Right lobe of liver (tissue), 6 donors: ENCODE results near the gene GPC5. TPM values are rescaled to one million over a fixed set of nuclear protein-coding genes. Genes with fewer than 3 reads are reported as not detected.
"Not testable (repeated sequence)": the region's sequence is repeated elsewhere in the genome, so short reads cannot be mapped to it uniquely, and the experiment has no call there.

ENCODE experiments used
- ATAC-seq, 4 donors: fragments of 200-7000 bp; cut with Tn5 transposase; one replicate each; pipeline ENCODE4 v1.9.1; 2020; ENCODE audit warnings: mild to moderate bottlenecking in 4 of 4, moderate library complexity in 4 of 4
- DNase-seq, 3 donors: peaks; one replicate each; pipeline ENCODE4 v3.0.0-alpha.2; 2020
- H3K27ac ChIP-seq, 3 donors: fragments of 200-600 bp; one replicate each; pipeline ENCODE4 v1.8.0; 2022
- H3K27me3 ChIP-seq, 2 donors: fragments of 200-600 bp; one replicate each; pipeline ENCODE4 v1.8.0; 2022
- H3K36me3 ChIP-seq, 4 donors: fragments of 200-600 bp; sonication (generic) in 1 of 4; one replicate each; pipeline versions ENCODE4 v1.5.1 to v1.8.0; 2017 to 2022; ENCODE audit warnings: control low read depth in 1 of 4
- H3K4me1 ChIP-seq, 4 donors: fragments of 200-600 bp; sonication (generic) in 1 of 4; one replicate each; pipeline versions ENCODE4 v1.5.1 to v1.8.0; 2017 to 2022; ENCODE audit warnings: control low read depth in 1 of 4
- H3K4me3 ChIP-seq, 3 donors: fragments of 200-600 bp; one replicate each; pipeline ENCODE4 v1.8.0; 2022
- H3K9me3 ChIP-seq, 4 donors: fragments of 200-600 bp; sonication (generic) in 1 of 4; one replicate each; pipeline versions ENCODE4 v1.5.1 to v1.8.0; 2017 to 2022; ENCODE audit warnings: control low read depth in 1 of 4
- POLR2A ChIP-seq: fragments of 450-650 bp; IDR thresholded peaks from one replicate; pipeline ENCODE4 v1.6.1; 2017; ENCODE audit warnings: antibody characterized with exemption, mild to moderate bottlenecking
- WGBS: methylation state at CpG from one replicate; pipeline ENCODE4 v1.1.6; 2018; ENCODE audit warnings: low coverage, low lambda C conversion rate; ENCODE audit not compliant: insufficient coverage; ENCODE audit errors: missing lambda C conversion rate; 5-methylcytosine and 5-hydroxymethylcytosine counted together
- intact Hi-C, 2 donors: fragments of 100-400 bp; cut with DNase I; formaldehyde crosslinking; loops; one replicate each; pipeline versions ENCODE4 v1.11.2 to v1.14.1; 2022
- total RNA-seq, 6 experiments: library from RNA; depleted of rRNA in 2 of 6; stranded (reverse); fragments of >200 nt in 2 of 6; fragmentation: NEBNext Ultra II Directional in 3 of 6; extraction: Animal tissue kit (Norgen Biotek cat#: 25700) in 3 of 6; gene quantifications; one replicate each; pipeline versions ENCODE4 v1.1.0 to v1.2.4, GENCODE V29; 2016 to 2023
- TF ChIP-seq, protein P1 (sequence below), 4 donors: fragments of 200-600 bp in 3 of 4; fragments of 450-650 bp in 1 of 4; IDR thresholded peaks; one replicate each; pipeline versions ENCODE4 v1.5.1 to v1.8.0; 2016 to 2022; ENCODE audit warnings: antibody characterized with exemption in 4 of 4, mild to moderate bottlenecking in 2 of 4
- donor health status: DM: no; HTN: yes; CAD: no.
- donor health status: DM: no; HTN: no; CAD: no.
- donor health status: DM: no; HTN: no; CAD: no.
- donor health status: DM: no; HTN: yes; CAD: no.
- donor health status: DM: no; HTN: yes; CAD: no.

GPC5 gene
- total RNA-seq, 6 experiments from 2014 or later: 0.12 to 0.99 (median 0.66) TPM

GRCh38 chr13:92473765-92474475 lies 1075.5 kb downstream of the GPC5 start:
- WGBS: 44% methylated on average over 3 of the region's 3 CpGs
- TF ChIP-seq POLR2A: no peak
- TF ChIP-seq, protein P1, sequence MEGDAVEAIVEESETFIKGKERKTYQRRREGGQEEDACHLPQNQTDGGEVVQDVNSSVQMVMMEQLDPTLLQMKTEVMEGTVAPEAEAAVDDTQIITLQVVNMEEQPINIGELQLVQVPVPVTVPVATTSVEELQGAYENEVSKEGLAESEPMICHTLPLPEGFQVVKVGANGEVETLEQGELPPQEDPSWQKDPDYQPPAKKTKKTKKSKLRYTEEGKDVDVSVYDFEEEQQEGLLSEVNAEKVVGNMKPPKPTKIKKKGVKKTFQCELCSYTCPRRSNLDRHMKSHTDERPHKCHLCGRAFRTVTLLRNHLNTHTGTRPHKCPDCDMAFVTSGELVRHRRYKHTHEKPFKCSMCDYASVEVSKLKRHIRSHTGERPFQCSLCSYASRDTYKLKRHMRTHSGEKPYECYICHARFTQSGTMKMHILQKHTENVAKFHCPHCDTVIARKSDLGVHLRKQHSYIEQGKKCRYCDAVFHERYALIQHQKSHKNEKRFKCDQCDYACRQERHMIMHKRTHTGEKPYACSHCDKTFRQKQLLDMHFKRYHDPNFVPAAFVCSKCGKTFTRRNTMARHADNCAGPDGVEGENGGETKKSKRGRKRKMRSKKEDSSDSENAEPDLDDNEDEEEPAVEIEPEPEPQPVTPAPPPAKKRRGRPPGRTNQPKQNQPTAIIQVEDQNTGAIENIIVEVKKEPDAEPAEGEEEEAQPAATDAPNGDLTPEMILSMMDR (IDR thresholded peaks at IDR 0.05): no peak

DNA sequence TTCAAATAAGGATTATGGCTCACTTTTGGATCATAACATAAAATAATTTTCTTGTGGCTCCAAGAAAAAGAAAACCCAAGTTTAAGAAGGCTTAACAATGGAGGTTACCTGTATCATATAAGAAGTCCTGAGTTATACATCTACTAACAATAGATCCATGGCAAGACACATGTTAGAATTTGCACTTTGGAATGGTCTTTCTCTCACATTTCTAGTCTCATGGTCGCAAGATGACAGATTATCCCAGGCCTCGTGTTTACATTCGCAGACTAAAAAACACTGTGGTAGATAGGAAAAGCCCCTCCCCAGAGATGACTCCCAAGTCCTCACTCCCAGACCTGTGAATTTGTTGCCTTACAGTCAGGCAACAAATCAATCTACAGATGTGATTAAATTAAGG lies 1082.0 kb downstream of the GPC5 start:
- Histone ChIP-seq H3K27ac (no peak overlapping the region), H3K27me3 (no peaks in the 10 kb centered on the region), H3K9me3 (no peaks in the 10 kb centered on the region), H3K36me3 (no peaks in the 10 kb centered on the region), H3K4me3 (no peak overlapping the region), H3K4me1 (no peaks in the 10 kb centered on the region)
- no peak for DNase-seq
- no peak for TF ChIP-seq POLR2A
- TF ChIP-seq, protein P1 (IDR thresholded peaks at IDR 0.05): no peak
- no peak for ATAC-seq
- intact Hi-C loops: no loop called here
- 47% methylated on average over 3 of the region's 3 CpGs for WGBS

More at GRCh38 chr13:92473765-92474475, 1075.5 kb downstream of the GPC5 start:
- DNase-seq (no peak), ATAC-seq (no peak)
- Histone ChIP-seq H3K9me3 (no peaks in the 10 kb centered on the region), H3K27me3 (no peaks in the 10 kb centered on the region), H3K4me3 (no peak overlapping the region), H3K27ac (no peak overlapping the region), H3K4me1 (no peaks in the 10 kb centered on the region), H3K36me3 (no peaks in the 10 kb centered on the region)
- intact Hi-C loops: no loop called here

- H3K9me3 ChIP-seq, H3K4me3 ChIP-seq, H3K4me1 ChIP-seq, H3K36me3 ChIP-seq, H3K27ac ChIP-seq, ATAC-seq, DNase-seq, H3K27me3 ChIP-seq, intact Hi-C loops: not testable (repeated sequence)
- 72% methylated on average over 3 of the region's 3 CpGs for WGBS
These were observed 1084.4 kb downstream of the GPC5 start for GRCh38 chr13:92482790-92483189.

DNA sequence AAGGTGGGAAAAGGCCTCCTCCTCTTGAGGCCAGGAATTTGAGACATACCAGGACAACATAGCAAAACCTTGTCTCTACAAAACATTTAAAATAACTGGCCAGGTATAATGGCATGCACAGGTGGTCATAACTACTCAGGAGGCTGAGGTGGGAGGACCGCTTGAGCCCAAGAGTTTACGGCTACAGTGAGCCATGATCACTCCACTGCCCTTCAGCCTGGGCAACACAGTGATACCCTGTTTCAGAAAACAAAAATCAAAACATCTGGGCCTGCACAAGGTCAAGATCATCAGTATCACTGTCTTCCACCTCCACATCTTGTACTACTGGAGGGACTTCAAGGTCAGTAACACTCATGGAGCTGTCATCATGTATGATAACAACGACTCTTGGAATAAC lies 1085.5 kb downstream of the GPC5 start:
- WGBS: 94% methylated on average over 3 of the region's 3 CpGs
- Histone ChIP-seq H3K27me3 (no peaks in the 10 kb centered on the region), H3K36me3 (no peaks in the 10 kb centered on the region), H3K4me3 (no peak overlapping the region), H3K9me3 (no peaks in the 10 kb centered on the region), H3K4me1 (no peaks in the 10 kb centered on the region), H3K27ac (no peak overlapping the region)
- DNase-seq (no peak), ATAC-seq (no peak)
- no peak for TF ChIP-seq POLR2A
- TF ChIP-seq, protein P1 (IDR thresholded peaks at IDR 0.05): no peak
- intact Hi-C loops: no loop called here

DNA sequence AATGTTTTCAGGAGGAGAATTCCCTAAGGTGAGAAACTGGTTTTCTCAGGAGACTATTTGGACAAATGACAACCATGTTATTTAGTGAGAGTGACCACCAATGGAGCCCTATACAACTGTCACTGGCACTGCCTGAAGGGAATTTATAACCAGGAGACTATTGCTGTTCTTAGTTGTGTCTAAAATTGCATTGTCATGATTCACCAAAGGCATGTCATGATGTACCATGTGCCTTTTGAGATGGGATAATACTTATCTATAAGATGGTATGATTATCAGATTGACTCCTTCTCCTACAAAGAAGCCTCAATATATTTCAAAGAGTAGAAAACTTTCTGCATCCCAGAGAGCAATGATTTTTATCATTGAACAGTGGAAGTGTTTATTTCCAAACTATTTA lies 1088.8 kb downstream of the GPC5 start:
- no peaks in the 10 kb centered on the region for H3K36me3 ChIP-seq
- H3K4me3 ChIP-seq: no peak overlapping the region
- no peaks in the 10 kb centered on the region for H3K4me1 ChIP-seq
- DNase-seq: no peak
- no peak for ATAC-seq
- no peaks in the 10 kb centered on the region for H3K9me3 ChIP-seq
- no peaks in the 10 kb centered on the region for H3K27me3 ChIP-seq
- intact Hi-C loops: no loop called here
- no peak overlapping the region for H3K27ac ChIP-seq
- no peak for TF ChIP-seq POLR2A
- TF ChIP-seq, protein P1 (IDR thresholded peaks at IDR 0.05): no peak
